GM12878 (cell line): ENCODE results near the gene GALNT11. TPM values are rescaled to one million over a fixed set of nuclear protein-coding genes. Genes with fewer than 3 reads are reported as not detected.

Experiments
- E2F4 ChIP-seq: IDR thresholded peaks from 2 replicates; pipeline ENCODE4 v1.6.1; 2012; ENCODE audit warnings: low read depth, low read length, improper control_type of control experiment
- EED ChIP-seq: sonication (generic); IDR thresholded peaks from 2 replicates; pipeline ENCODE4 v1.6.1; 2016; ENCODE audit warnings: antibody characterized with exemption, low read depth
- EZH2 ChIP-seq: IDR thresholded peaks from 2 replicates; pipeline ENCODE4 v1.6.1; 2012; ENCODE audit warnings: low read depth, mild to moderate bottlenecking, control low read depth, inconsistent platforms, low read length, borderline replicate concordance; ENCODE audit not compliant: control insufficient read depth
- MTA3 ChIP-seq: IDR thresholded peaks from 2 replicates; pipeline ENCODE4 v1.6.1; 2012; ENCODE audit warnings: low read length, inconsistent platforms, borderline replicate concordance
- NFXL1 ChIP-seq: fragments of 450-650 bp; IDR thresholded peaks from 2 replicates; pipeline ENCODE4 v1.6.1; 2017; ENCODE audit warnings: antibody characterized with exemption, mild to moderate bottlenecking, borderline replicate concordance
- PML ChIP-seq: IDR thresholded peaks from 2 replicates; pipeline ENCODE4 v1.6.1; 2012; ENCODE audit warnings: low read length, inconsistent platforms
- POLR2AphosphoS2 ChIP-seq: IDR thresholded peaks from 2 replicates; pipeline ENCODE4 v1.6.1; 2011; ENCODE audit warnings: low read depth, mild to moderate bottlenecking, low read length, improper control_type of control experiment, moderate library complexity
- ZNF592 ChIP-seq: fragments of 450-650 bp; IDR thresholded peaks from 2 replicates; pipeline ENCODE4 v1.6.1; 2017; ENCODE audit warnings: mild to moderate bottlenecking, moderate library complexity
- ZSCAN29 ChIP-seq: fragments of 450-650 bp; IDR thresholded peaks from 2 replicates; pipeline ENCODE4 v1.6.1; 2017; ENCODE audit warnings: mild to moderate bottlenecking, moderate library complexity
- polyA plus RNA-seq, 11 experiments: library from polyadenylated mRNA; depleted of rRNA in 4 of 11; unstranded in 6 of 11; stranded (reverse) in 5 of 11; fragments of >200 nt; fragmentation: Nextera tagmentation in 4 of 11; fragmentation: Illumina TruSeq in 1 of 11; extraction: Ambion mirVana in 4 of 11; extraction: Trizol in 1 of 11; gene quantifications; 1 replicate in 1 of 11; 2 replicates in 10 of 11; pipeline versions ENCODE4 v1.2.1 to v1.2.3, GENCODE V29; 2011 to 2016; ENCODE audit warnings: inconsistent platforms in 2 of 11, missing spikeins in 2 of 11, low read depth in 1 of 11
- total RNA-seq, 4 experiments: library from RNA; depleted of rRNA in 3 of 4; stranded (reverse); fragments of >200 nt in 3 of 4; fragmentation: Illumina TruSeq in 1 of 4; extraction: Trizol in 1 of 4; gene quantifications; 2 replicates each; pipeline versions ENCODE4 v1.2.1 to v1.2.3, GENCODE V29; 2013 to 2021
- TF ChIP-seq, protein P1 (sequence below): fragments of 450-650 bp; IDR thresholded peaks from 2 replicates; pipeline ENCODE4 v1.6.1; 2018; ENCODE audit warnings: borderline replicate concordance, mild to moderate bottlenecking; ENCODE audit not compliant: partially characterized antibody

Gene GALNT11
- total and polyA plus RNA-seq, 10 of the 15 experiments (the other 5 are each of a cell fraction or from before 2014, with no cell fraction given) = 2.0 to 9.5 (median 6.4) TPM

DNA sequence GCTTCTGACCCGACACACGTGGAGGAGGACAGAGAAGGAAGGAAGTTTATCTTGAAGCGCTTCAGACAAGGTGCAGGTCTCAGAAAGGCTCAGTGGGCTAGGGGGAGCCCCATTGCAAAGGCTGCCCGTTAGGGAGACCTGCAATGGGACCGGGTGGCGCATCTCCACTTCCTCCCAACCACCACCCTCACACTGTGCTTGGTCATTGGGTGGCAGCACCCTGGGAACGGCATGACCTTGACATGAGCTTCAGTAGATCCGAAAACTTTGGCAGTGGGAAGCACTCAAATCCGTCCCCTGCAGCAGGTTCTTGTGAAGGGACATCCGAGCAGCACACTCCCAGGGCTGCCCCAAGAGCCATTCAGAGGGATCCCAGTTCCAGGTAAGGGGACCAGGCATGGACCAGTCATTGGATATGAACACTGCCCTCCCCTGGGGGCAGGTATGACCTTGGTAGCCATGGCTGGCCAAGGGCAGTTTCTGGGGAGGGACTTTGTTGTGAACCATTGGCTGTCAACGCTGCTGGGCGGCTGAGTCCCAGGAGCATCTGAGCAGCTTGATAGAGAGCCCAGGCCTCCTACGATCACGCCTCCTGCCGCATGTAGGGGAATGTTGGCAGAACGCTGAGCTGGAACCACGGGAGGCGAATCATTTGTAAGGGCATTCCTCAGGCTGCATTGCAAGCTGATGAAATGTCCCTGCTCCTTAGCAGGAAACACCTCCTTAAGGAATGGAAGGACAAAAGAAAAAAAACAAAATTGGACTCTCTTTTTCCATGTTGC, 37.5 kb upstream of the GALNT11 start (continued):
- TF ChIP-seq E2F4 = no peak
- TF ChIP-seq ZSCAN29 = no peak
- TF ChIP-seq PML = no peak
- TF ChIP-seq EZH2 = no peak
- no peak for TF ChIP-seq NFXL1
- TF ChIP-seq POLR2AphosphoS2 = no peak
- TF ChIP-seq ZNF592 = no peak
- no peak for TF ChIP-seq MTA3
- TF ChIP-seq EED = no peak
- TF ChIP-seq, protein P1, sequence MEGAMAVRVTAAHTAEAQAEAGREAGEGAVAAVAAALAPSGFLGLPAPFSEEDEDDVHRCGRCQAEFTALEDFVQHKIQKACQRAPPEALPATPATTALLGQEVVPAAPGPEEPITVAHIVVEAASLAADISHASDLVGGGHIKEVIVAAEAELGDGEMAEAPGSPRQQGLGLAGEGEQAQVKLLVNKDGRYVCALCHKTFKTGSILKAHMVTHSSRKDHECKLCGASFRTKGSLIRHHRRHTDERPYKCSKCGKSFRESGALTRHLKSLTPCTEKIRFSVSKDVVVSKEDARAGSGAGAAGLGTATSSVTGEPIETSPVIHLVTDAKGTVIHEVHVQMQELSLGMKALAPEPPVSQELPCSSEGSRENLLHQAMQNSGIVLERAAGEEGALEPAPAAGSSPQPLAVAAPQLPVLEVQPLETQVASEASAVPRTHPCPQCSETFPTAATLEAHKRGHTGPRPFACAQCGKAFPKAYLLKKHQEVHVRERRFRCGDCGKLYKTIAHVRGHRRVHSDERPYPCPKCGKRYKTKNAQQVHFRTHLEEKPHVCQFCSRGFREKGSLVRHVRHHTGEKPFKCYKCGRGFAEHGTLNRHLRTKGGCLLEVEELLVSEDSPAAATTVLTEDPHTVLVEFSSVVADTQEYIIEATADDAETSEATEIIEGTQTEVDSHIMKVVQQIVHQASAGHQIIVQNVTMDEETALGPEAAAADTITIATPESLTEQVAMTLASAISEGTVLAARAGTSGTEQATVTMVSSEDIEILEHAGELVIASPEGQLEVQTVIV = no peak
